OCI-LY7 (cell line): ENCODE results near the gene SREK1IP1.
A peak's percentile ranks its signal among the peaks of the same experiment; 100 is the strongest.

Experiments used
- EZH2phosphoT487 ChIP-seq: fragments of 200-600 bp; sonication (generic); IDR thresholded peaks from 2 replicates; pipeline ENCODE4 v1.6.1; 2018; ENCODE audit warnings: low read depth, borderline replicate concordance, mild to moderate bottlenecking, mixed run types, antibody characterized with exemption, low read length, moderate library complexity, mixed read lengths
- TF ChIP-seq, protein P1 (sequence below): fragments of 200-600 bp; sonication (generic); conservative IDR thresholded peaks from 2 replicates; pipeline ENCODE4 v1.5.1; 2014; ENCODE audit warnings: mild to moderate bottlenecking, antibody characterized with exemption, low read length, moderate library complexity, mixed read lengths

- TF ChIP-seq, protein P1, sequence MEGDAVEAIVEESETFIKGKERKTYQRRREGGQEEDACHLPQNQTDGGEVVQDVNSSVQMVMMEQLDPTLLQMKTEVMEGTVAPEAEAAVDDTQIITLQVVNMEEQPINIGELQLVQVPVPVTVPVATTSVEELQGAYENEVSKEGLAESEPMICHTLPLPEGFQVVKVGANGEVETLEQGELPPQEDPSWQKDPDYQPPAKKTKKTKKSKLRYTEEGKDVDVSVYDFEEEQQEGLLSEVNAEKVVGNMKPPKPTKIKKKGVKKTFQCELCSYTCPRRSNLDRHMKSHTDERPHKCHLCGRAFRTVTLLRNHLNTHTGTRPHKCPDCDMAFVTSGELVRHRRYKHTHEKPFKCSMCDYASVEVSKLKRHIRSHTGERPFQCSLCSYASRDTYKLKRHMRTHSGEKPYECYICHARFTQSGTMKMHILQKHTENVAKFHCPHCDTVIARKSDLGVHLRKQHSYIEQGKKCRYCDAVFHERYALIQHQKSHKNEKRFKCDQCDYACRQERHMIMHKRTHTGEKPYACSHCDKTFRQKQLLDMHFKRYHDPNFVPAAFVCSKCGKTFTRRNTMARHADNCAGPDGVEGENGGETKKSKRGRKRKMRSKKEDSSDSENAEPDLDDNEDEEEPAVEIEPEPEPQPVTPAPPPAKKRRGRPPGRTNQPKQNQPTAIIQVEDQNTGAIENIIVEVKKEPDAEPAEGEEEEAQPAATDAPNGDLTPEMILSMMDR = 0 out of 2 replicates have a peak, but pooled peaks have one; percentile 31
- TF ChIP-seq EZH2phosphoT487 = no peak
These were observed 88.2 kb downstream of the SREK1IP1 start for GRCh38 chr5:64680289-64680688.
